RCC 7860 (cell line): Measurements from ENCODE around the gene GDE1.

Experiments
- DNase-seq: peaks from one replicate; pipeline ENCODE4 v3.0.0-alpha.2; 2015; ENCODE audit warnings: low spot score
- FAIRE-seq: peaks from 2 replicates; lab custom pipeline; 2012; peaks lifted over from hg19 to GRCh38; lab: Jason Lieb, UNC

Gene GDE1

GRCh38 chr16:19488213-19488640, 33.7 kb downstream of the GDE1 start:
- FAIRE-seq (no peak), DNase-seq (no peak)

- FAIRE-seq: no peak
- no peak for DNase-seq
Observed at GRCh38 chr16:19486750-19487325, 35.1 kb downstream of the GDE1 start.

- FAIRE-seq (no peak), DNase-seq (no peak)
Observed at GRCh38 chr16:19486051-19486450, 35.8 kb downstream of the GDE1 start.

GRCh38 chr16:19485611-19486010, 36.3 kb downstream of the GDE1 start:
- FAIRE-seq (no peak), DNase-seq (no peak)

- DNase-seq (no peak), FAIRE-seq (no peak)
Observed at GRCh38 chr16:19484096-19484495, 37.8 kb downstream of the GDE1 start.

GRCh38 chr16:19482291-19482690, 39.6 kb downstream of the GDE1 start:
- DNase-seq (no peak), FAIRE-seq (no peak)

GRCh38 chr16:19481769-19482168, 40.1 kb downstream of the GDE1 start:
- no peak for DNase-seq
- FAIRE-seq: no peak

GRCh38 chr16:19481296-19481695, 40.6 kb downstream of the GDE1 start:
- no peak for FAIRE-seq

GRCh38 chr16:19479302-19479721, 42.6 kb downstream of the GDE1 start:
- FAIRE-seq: no peak
- no peak for DNase-seq

More at GRCh38 chr16:19481296-19481695, 40.6 kb downstream of the GDE1 start:
- no peak for DNase-seq

- FAIRE-seq: no peak
- no peak for DNase-seq
Observed at GRCh38 chr16:19478505-19478904, 43.4 kb downstream of the GDE1 start.

GRCh38 chr16:19474617-19475016, 47.3 kb downstream of the GDE1 start:
- FAIRE-seq (no peak), DNase-seq (no peak)

GRCh38 chr16:19472482-19472881, 49.4 kb downstream of the GDE1 start:
- FAIRE-seq (no peak), DNase-seq (no peak)

- no peak for DNase-seq
- FAIRE-seq: no peak
Observed at GRCh38 chr16:19468300-19468699, 53.6 kb downstream of the GDE1 start.

GRCh38 chr16:19463468-19464315, 58.2 kb downstream of the GDE1 start:
- FAIRE-seq (no peak), DNase-seq (no peak)

- FAIRE-seq: no peak
- DNase-seq: no peak
Observed at GRCh38 chr16:19460397-19460796, 61.5 kb downstream of the GDE1 start.

- FAIRE-seq (no peak), DNase-seq (no peak)
Observed at GRCh38 chr16:19458722-19459379, 63.0 kb downstream of the GDE1 start.
